WTC11 (cell line): ENCODE data around the gene SLC2A4. TPM values are rescaled to one million over a fixed set of nuclear protein-coding genes. Genes with fewer than 3 reads are reported as not detected.
A peak's percentile ranks its signal among the peaks of the same experiment; 100 is the strongest.

ENCODE experiments used
- ATAC-seq: fragments of 200-7000 bp; cut with Tn5 transposase; 2 replicates; pipeline ENCODE4 v1.10.0; 2021; ENCODE audit warnings: mild to moderate bottlenecking, moderate library complexity
- CTCF ChIA-PET: fragments of 300-600 bp; sonication (Branson Sonifier 250); formaldehyde crosslinking; loops from one replicate; lab custom pipeline; 2021; ENCODE audit warnings: antibody characterized with exemption; lab: Charles Lee
- POLR2A ChIA-PET: fragments of 350-600 bp; sonication (Branson Sonifier 250); formaldehyde crosslinking; loops from one replicate; lab custom pipeline; 2021; ENCODE audit warnings: antibody characterized with exemption; lab: Charles Lee
- DNase-seq: peaks from one replicate; pipeline ENCODE4 v3.0.0; 2021; ENCODE audit warnings: low spot score
- H3K27ac Mint-ChIP-seq: 2 replicates; pipeline ENCODE4 v1.8.0; 2021; ENCODE audit warnings: mixed read lengths
- H3K27me3 Mint-ChIP-seq: 2 replicates; pipeline ENCODE4 v1.8.0; 2021; ENCODE audit warnings: low read depth, mild to moderate bottlenecking, moderate library complexity, mixed read lengths
- H3K36me3 Mint-ChIP-seq: 2 replicates; pipeline ENCODE4 v1.8.0; 2021; ENCODE audit warnings: mixed read lengths
- H3K4me1 Mint-ChIP-seq: 2 replicates; pipeline ENCODE4 v1.8.0; 2022; ENCODE audit warnings: mixed read lengths
- H3K4me3 Mint-ChIP-seq: 2 replicates; pipeline ENCODE4 v1.8.0; 2021; ENCODE audit warnings: mild to moderate bottlenecking, moderate library complexity, mixed read lengths
- H3K9me3 Mint-ChIP-seq: 2 replicates; pipeline ENCODE4 v1.8.0; 2021; ENCODE audit warnings: mixed read lengths
- AFF4 ChIP-seq: sonication (generic); formaldehyde crosslinking; IDR thresholded peaks from 2 replicates; pipeline ENCODE4 v1.8.1; 2023; ENCODE audit warnings: mild to moderate bottlenecking, missing genetic modification reagents, borderline replicate concordance
- ARID4B ChIP-seq: sonication (generic); formaldehyde crosslinking; IDR thresholded peaks from 2 replicates; pipeline ENCODE4 v1.8.0; 2023; ENCODE audit warnings: missing genetic modification reagents, mild to moderate bottlenecking, borderline replicate concordance
- CDX4 ChIP-seq: fragments of 250-450 bp; sonication (Bioruptor Pico); IDR thresholded peaks from 2 replicates; pipeline ENCODE4 v1.9.0; 2021; ENCODE audit warnings: moderate library complexity, mild to moderate bottlenecking, inconsistent platforms, borderline replicate concordance
- EMX1 ChIP-seq: fragments of 250-450 bp; sonication (Bioruptor Pico); IDR thresholded peaks from 2 replicates; pipeline ENCODE4 v1.8.0; 2021; ENCODE audit warnings: mild to moderate bottlenecking
- ERG ChIP-seq: fragments of 250-450 bp; sonication (Bioruptor Pico); IDR thresholded peaks from 2 replicates; pipeline ENCODE4 v1.8.0; 2021; ENCODE audit warnings: mild to moderate bottlenecking
- FOXP1 ChIP-seq: sonication (generic); formaldehyde crosslinking; IDR thresholded peaks from 2 replicates; pipeline ENCODE4 v1.8.0; 2022; ENCODE audit warnings: missing genetic modification reagents, mild to moderate bottlenecking, moderate library complexity, borderline replicate concordance
- JAZF1 ChIP-seq: fragments of 250-450 bp; sonication (Bioruptor Pico); IDR thresholded peaks from 2 replicates; pipeline ENCODE4 v1.9.0; 2021; ENCODE audit warnings: moderate library complexity, mild to moderate bottlenecking, inconsistent platforms
- OVOL2 ChIP-seq: fragments of 250-450 bp; sonication (Bioruptor Pico); IDR thresholded peaks from 2 replicates; pipeline ENCODE4 v1.9.0; 2021; ENCODE audit warnings: mild to moderate bottlenecking, borderline replicate concordance
- PRRX2 ChIP-seq: fragments of 250-450 bp; sonication (Bioruptor Pico); IDR thresholded peaks from 2 replicates; pipeline ENCODE4 v1.8.0; 2021; ENCODE audit warnings: mild to moderate bottlenecking
- SP1 ChIP-seq: sonication (generic); formaldehyde crosslinking; conservative IDR thresholded peaks from 2 replicates; pipeline ENCODE4 v1.8.1; 2022; ENCODE audit warnings: missing genetic modification reagents
- TP53 ChIP-seq: sonication (generic); formaldehyde crosslinking; IDR thresholded peaks from 2 replicates; pipeline ENCODE4 v1.8.1; 2023; ENCODE audit warnings: mild to moderate bottlenecking, missing genetic modification reagents
- ZNF121 ChIP-seq: sonication (generic); formaldehyde crosslinking; IDR thresholded peaks from 2 replicates; pipeline ENCODE4 v1.8.0; 2023; ENCODE audit warnings: missing genetic modification reagents
- total RNA-seq: library from RNA; stranded (reverse); gene quantifications from 3 replicates; pipeline ENCODE4 v1.2.3, GENCODE V29; 2021

Gene SLC2A4
- total RNA-seq, 1 experiment from 2014 or later = 6.4 TPM

GRCh38 chr17:7308625-7309433, 27.3 kb downstream of the SLC2A4 start (continued):
- TF ChIP-seq ZNF121 (CRISPR knock-in tag) (0 out of 2 replicates have a peak, but pooled peaks have one; percentile 44), ERG (CRISPR knock-in tag) (0 out of 2 replicates have a peak, but pooled peaks have one; percentile 35), SP1 (CRISPR knock-in tag) (0 out of 2 replicates have a peak, but pooled peaks have one; percentile 36), EMX1 (peak; percentile 64; the same call in 1 of the 2 replicates), ARID4B (CRISPR knock-in tag) (no peak), PRRX2 (CRISPR knock-in tag) (0 out of 2 replicates have a peak, but pooled peaks have one; percentile 75), FOXP1 (0 out of 2 replicates have a peak, but pooled peaks have one; percentile 4)
- TF ChIP-seq, all 79 proteins: peak for 9

- H3K27ac Mint-ChIP-seq = peak overlapping the region; percentile 86
- TF ChIP-seq AFF4 (CRISPR knock-in tag) (no peak), PRRX2 (CRISPR knock-in tag) (no peak), CDX4 (CRISPR knock-in tag) (no peak)
- no peaks in the 10 kb centered on the region for H3K9me3 Mint-ChIP-seq
- peaks cover 39% of the 10 kb centered on the region for H3K4me1 Mint-ChIP-seq
- no peak for ATAC-seq
- H3K27me3 Mint-ChIP-seq = peaks cover 2% of the 10 kb centered on the region; the same call in 1 of the 2 replicates
- H3K36me3 Mint-ChIP-seq = peaks cover 46% of the 10 kb centered on the region
- DNase-seq = no peak
- peak overlapping the region; percentile 89 for H3K4me3 Mint-ChIP-seq
- ChIA-PET CTCF (no interaction called here), POLR2A (interaction anchor here (0.8 to 1.1 kb wide), 3 partner anchors 28 to 274 kb away, joined by 3 read pairs; partner anchors contain the start of gene SLC2A4)
Measured at GRCh38 chr17:7309628-7310027, 28.1 kb downstream of the SLC2A4 start.

GRCh38 chr17:7311110-7311705, 29.7 kb downstream of the SLC2A4 start:
- TF ChIP-seq OVOL2 (CRISPR knock-in tag) (no peak), TP53 (CRISPR knock-in tag) (no peak), JAZF1 (no peak)
- POLR2A ChIA-PET = no interaction called here
- Mint-ChIP-seq H3K36me3 (peaks cover 46% of the 10 kb centered on the region), H3K9me3 (no peaks in the 10 kb centered on the region), H3K4me1 (peaks cover 39% of the 10 kb centered on the region), H3K27ac (peak overlapping the region; percentile 86; the same call in 1 of the 2 replicates), H3K27me3 (peaks cover 2% of the 10 kb centered on the region; the same call in 1 of the 2 replicates), H3K4me3 (no peak overlapping the region)
- DNase-seq = no peak
- no peak for ATAC-seq
- CTCF ChIA-PET = interaction anchor here (1.5 kb wide), 1 partner anchor 15 kb away, joined by 3 read pairs; no protein-coding TSS in a partner anchor
